GM12891 (cell line): ENCODE data around the gene RAB36.

Experiments
- PAX5 ChIP-seq: IDR thresholded peaks from 2 replicates; pipeline ENCODE4 v1.6.1; 2011; ENCODE audit warnings: low read length, moderate library complexity, mild to moderate bottlenecking; ENCODE audit not compliant: insufficient read depth, severe bottlenecking
- POLR2A ChIP-seq: IDR thresholded peaks from 2 replicates; pipeline ENCODE4 v1.6.1; 2011; ENCODE audit warnings: low read depth, low read length, control low read depth
- POLR2AphosphoS5 ChIP-seq: IDR thresholded peaks from 2 replicates; pipeline ENCODE4 v1.6.1; 2011; ENCODE audit warnings: low read depth, low read length, control low read depth
- POU2F2 ChIP-seq: IDR thresholded peaks from 2 replicates; pipeline ENCODE4 v1.6.1; 2011; ENCODE audit warnings: low read depth, mild to moderate bottlenecking, control low read depth, low read length, moderate library complexity
- SPI1 ChIP-seq: IDR thresholded peaks from 2 replicates; pipeline ENCODE4 v1.6.1; 2011; ENCODE audit warnings: low read depth, low read length, control low read depth
- TAF1 ChIP-seq: IDR thresholded peaks from 2 replicates; pipeline ENCODE4 v1.6.1; 2011; ENCODE audit warnings: low read depth, low read length, control low read depth

DNA sequence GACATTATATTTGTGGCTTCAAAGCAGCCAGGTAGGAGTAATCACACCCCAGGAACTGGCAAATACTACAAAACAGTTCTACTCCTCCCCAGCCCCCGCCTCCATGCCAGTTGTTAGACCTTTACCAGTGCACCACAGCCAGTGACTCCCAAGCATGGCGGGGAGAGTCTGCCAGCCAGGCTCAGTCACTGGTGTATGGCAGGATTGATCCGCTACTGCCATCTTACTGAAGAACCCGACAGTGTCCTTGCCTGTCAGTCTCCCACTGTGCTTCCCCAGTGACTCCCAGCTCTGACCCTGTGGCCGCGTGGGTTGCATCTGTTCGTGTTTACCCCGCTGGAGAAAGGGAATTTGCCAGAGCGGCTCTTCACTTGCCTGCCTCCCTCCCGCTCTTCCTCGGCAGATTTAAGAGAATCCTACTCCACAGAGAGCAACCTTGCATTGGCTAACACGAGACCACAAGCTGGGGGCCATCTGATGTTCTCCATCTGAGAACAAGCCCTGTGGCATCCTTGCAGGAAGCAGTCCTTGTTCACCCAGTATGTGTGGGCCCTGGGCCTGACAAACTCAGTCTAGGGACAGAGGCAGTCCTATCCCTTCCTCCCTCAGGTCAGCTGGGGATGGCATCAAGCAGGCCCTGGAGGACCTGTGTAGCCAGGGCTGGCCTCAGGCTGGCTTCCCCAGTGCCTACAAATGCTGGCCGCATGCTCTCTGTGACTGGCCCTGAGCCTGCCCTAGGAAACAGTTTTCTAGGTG lies 41.9 kb upstream of the RAB36 start:
- TF ChIP-seq POLR2A = no peak
- TF ChIP-seq POLR2AphosphoS5 = no peak
- no peak for TF ChIP-seq TAF1
- no peak for TF ChIP-seq SPI1
- TF ChIP-seq PAX5 = no peak
- TF ChIP-seq POU2F2 = no peak
